Hematopoietic multipotent progenitor cell treated with erythropoietin and hydrocortisone succinate and interleukin-3 and kit ligand, for 6 days (in vitro differentiated cells): ENCODE data around the gene CNTLN.
"Not testable (repeated sequence)": the region's sequence is repeated elsewhere in the genome, so short reads cannot be mapped to it uniquely, and the experiment has no call there.

ENCODE experiments used
- DNase-seq: peaks from one replicate; pipeline ENCODE4 v3.0.0-alpha.2; 2015

The CNTLN gene

GRCh38 chr9:17177496-17177895 is 42.7 kb downstream of the CNTLN start:
- DNase-seq, result not testable (repeated sequence)

GRCh38 chr9:17185481-17186029 is 50.7 kb downstream of the CNTLN start:
- peak; percentile 18 for DNase-seq

GRCh38 chr9:17191082-17191481 is 56.2 kb downstream of the CNTLN start:
- DNase-seq, result no peak

GRCh38 chr9:17204611-17205152 is 69.8 kb downstream of the CNTLN start:
- peak; percentile 46 for DNase-seq

- DNase-seq, result no peak
These were observed 81.2 kb downstream of the CNTLN start for GRCh38 chr9:17216011-17216410.

GRCh38 chr9:17216646-17217045 is 81.8 kb downstream of the CNTLN start:
- no peak for DNase-seq

- DNase-seq, result no peak
These were observed 82.4 kb downstream of the CNTLN start for GRCh38 chr9:17217272-17217671.

- peak; percentile 49 for DNase-seq
These were observed 84.4 kb downstream of the CNTLN start for GRCh38 chr9:17219261-17219660.

GRCh38 chr9:17222932-17223331 is 88.1 kb downstream of the CNTLN start:
- no peak for DNase-seq

GRCh38 chr9:17225407-17225806 is 90.6 kb downstream of the CNTLN start:
- DNase-seq, result no peak

GRCh38 chr9:17229945-17230560 is 95.2 kb downstream of the CNTLN start:
- DNase-seq, result no peak

GRCh38 chr9:17230646-17231045 is 95.8 kb downstream of the CNTLN start:
- no peak for DNase-seq

GRCh38 chr9:17236147-17236546 is 101.3 kb downstream of the CNTLN start:
- no peak for DNase-seq

- no peak for DNase-seq
These were observed 111.9 kb downstream of the CNTLN start for GRCh38 chr9:17246770-17247169.

- no peak for DNase-seq
These were observed 116.3 kb downstream of the CNTLN start for GRCh38 chr9:17251100-17251499.

GRCh38 chr9:17268531-17269188 is 133.8 kb downstream of the CNTLN start:
- peak; percentile 48 for DNase-seq

GRCh38 chr9:17269799-17270198 is 135.0 kb downstream of the CNTLN start:
- no peak for DNase-seq

GRCh38 chr9:17272536-17272935 is 137.7 kb downstream of the CNTLN start:
- DNase-seq, result no peak

GRCh38 chr9:17280350-17281012 is 145.6 kb downstream of the CNTLN start:
- DNase-seq, result no peak

- not testable (repeated sequence) for DNase-seq
These were observed 155.8 kb downstream of the CNTLN start for GRCh38 chr9:17290673-17291072.

- no peak for DNase-seq
These were observed 156.9 kb downstream of the CNTLN start for GRCh38 chr9:17291766-17292165.

GRCh38 chr9:17293685-17294084 is 158.8 kb downstream of the CNTLN start:
- no peak for DNase-seq

GRCh38 chr9:17294822-17295624 is 160.2 kb downstream of the CNTLN start:
- no peak for DNase-seq
